GM21526 (cell line): ENCODE results near the gene SLC25A13.
A peak's percentile ranks its signal among the peaks of the same experiment; 100 is the strongest.

ENCODE experiments used
- ATAC-seq: cut with Tn5 transposase; IDR thresholded peaks from one replicate; pipeline ENCODE4 v1.9.1; 2021; ENCODE audit warnings: moderate library complexity; ENCODE audit not compliant: unreplicated experiment, low FRiP score

Gene SLC25A13

GRCh38 chr7:96114190-96114589 lies 207.7 kb downstream of the SLC25A13 start:
- ATAC-seq: no peak

- no peak for ATAC-seq
Measured at GRCh38 chr7:96111405-96111804, 210.5 kb downstream of the SLC25A13 start.

GRCh38 chr7:96104984-96105383 lies 216.9 kb downstream of the SLC25A13 start:
- ATAC-seq: no peak

DNA sequence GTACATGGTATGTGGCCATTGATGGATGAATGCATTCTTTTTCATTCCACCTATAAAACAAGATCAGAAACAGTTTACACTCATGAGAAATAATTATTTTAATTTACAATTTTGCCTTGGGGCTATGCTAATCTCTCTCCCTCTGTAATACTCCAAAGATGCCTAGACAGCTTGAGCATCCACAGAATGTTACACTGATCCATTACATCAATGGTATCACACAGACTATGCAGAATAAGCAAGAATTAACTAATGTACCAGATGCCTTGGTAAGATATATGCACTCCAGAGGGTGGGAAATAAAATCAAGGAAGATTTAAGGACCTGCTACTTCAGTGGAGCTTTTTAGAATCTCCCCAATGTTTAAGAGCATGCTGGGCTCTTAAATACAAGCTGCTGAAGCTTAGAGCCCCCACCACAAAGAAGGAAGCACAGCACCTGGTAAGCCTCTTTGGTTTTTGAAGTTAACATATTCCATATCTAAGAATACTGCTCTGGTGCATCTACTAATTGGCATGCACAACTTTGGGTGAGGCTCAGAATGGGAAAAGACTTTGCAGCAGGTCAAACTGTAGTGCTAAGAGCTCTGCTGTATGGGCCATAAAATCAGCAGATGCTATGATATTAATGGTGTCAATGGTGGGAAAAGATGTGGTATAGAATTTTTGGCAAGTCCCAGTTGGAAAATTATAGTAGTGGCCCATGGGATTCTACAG lies 219.6 kb downstream of the SLC25A13 start:
- no peak for ATAC-seq

DNA sequence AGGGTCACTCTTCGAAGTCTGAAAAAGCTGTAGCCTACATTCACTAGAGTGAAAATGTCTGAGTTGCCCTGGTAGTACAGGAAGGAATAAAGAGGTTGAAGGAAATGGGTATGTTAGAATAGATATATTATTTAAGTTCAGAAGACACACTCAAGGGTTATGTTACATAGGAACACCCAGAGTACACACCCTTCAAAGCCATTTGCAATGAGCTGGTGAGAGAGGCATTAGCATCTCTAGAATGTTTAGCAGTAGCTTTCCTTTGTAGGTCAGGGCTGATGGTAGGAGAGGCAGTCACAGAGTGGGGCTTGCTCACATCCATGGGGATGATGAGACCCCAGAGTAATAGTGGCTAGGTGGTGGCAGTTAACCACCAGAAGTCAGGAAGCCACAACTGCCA lies 221.2 kb downstream of the SLC25A13 start:
- no peak for ATAC-seq

DNA sequence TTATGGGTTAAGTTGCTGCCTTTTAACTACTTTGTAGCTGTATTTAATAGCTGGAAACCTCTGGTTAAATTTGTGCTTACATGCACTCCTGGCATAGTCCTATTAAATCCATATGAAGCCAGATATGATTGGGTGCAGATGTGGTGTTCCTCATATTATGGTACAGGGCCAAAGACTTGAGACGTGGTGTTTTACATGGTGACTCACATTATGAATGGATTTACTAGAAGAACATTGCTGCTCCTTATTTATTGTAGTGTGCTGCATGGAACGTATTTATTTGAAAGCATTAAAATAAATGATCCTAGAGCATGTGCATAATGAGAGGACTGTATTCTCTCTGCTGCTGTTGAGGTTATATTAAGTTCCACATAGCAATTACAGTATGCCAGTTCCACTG lies 224.1 kb downstream of the SLC25A13 start:
- no peak for ATAC-seq

DNA sequence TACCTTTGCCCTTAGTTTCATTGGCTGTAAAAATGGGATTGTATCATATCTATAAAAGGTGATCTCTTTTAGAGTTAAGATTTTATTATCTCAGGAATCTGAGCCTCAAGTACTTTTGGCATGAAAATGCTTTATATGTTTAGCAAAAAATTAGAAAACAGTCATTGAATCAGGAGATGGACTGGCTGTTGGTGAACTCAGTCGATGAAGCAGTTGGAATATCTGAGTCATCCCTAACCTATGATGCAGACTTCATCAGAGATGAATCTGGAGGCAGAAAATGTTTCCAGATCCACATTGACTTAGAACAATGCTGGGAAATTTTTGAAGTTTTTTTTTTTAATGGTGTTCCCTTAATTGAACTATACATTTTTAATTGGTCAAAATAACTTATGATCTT lies 228.5 kb downstream of the SLC25A13 start:
- no peak for ATAC-seq

- ATAC-seq: no peak
Measured at GRCh38 chr7:96090756-96091155, 231.1 kb downstream of the SLC25A13 start.

DNA sequence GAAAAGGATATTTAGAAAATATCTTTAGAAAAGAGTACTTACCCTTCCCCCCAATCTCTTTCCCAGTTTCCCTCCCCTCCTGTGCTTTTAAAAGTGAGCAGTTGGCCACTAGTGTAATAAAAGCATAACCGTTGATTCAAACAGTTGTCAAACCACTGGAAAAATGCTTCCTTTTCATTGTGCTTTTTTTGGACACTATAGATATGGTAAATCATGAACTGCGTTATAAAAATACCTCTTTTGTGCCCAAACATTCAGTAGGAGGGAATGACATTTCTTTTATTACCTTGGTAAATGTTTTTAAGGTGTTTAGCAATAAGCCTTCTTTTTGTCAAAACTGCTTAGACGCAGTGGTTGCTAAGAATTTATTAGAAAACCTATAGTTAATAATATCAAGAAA lies 232.4 kb downstream of the SLC25A13 start:
- no peak for ATAC-seq

DNA sequence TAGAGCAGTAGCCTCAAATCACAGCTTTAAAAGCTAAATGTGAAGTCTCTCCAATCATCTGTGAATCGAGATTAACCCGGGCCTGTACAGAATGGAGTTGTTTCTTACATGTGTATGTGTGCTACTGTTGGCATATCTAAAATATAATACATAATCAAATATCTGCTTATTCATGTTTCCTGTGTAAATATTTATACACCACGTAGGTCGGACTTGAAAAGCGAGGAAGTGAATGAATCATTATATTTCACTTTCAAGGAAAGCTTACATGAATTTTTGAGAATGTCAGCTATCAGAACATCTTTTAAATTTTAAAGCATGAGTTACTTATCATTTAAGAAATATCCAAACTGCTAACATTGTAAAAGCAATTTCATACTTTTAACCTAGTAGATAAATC lies 233.3 kb downstream of the SLC25A13 start:
- ATAC-seq: no peak

DNA sequence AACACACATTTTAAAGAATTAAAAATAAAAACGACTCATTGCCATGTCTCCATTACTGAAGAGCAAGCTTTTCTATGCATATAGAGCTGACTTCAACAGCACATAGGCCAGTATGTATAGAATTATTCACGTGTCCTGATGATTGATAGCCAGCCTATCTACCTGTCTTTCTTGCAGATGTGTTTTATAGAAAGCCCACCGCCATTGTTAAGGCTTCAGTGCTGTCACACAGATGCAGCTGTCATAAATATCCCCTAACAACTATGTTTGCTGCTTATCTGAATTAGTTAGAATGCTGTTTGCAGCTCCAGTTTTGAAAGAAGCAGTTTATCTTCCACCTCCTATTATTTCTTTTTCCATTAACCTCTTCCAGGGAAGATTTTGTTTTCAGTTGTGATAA lies 235.9 kb downstream of the SLC25A13 start:
- no peak for ATAC-seq

- no peak for ATAC-seq
Measured at GRCh38 chr7:96084881-96085553, 236.9 kb downstream of the SLC25A13 start.

GRCh38 chr7:96080027-96080426 lies 241.9 kb downstream of the SLC25A13 start:
- ATAC-seq: no peak

GRCh38 chr7:96076350-96076707 lies 245.6 kb downstream of the SLC25A13 start:
- ATAC-seq: no peak

DNA sequence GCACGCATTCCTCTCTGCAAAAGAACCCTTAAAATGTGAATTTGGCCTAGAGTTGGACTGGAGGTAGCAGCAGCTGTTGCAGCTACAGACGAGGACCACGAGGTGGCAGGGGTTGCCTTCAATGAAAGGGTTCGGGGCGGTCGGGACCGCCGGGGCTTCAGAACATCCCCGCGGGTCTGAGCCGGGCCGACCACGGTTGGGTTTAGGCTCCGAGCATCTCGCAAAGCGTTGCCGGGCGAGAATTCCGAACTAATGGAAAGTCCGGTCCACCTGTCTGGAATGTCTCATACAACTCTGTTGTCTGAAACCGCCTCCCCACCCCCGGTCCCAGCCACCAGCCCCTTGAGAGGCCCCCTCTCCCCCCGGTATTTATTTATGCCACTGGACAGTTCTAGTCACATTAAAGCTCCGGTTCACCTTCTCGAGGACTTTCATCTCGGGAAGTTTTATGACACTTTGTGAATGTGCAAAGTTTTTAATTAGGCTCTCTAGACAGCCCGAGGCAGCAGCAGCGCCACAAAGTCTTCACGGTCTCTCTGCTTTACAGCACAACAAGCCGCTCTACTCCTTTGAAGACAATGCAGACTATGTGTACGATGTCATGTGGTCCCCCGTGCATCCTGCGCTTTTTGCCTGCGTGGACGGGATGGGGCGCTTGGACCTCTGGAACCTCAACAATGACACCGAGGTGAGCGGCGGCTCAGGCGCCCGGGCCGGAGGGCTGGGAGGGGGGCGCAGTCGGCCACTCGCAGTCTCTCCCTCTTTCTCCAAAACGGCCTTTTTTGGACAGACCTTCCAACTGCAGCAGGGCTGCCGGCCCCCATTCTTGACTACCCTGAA lies 246.2 kb downstream of the SLC25A13 start:
- ATAC-seq: peak; percentile 80

DNA sequence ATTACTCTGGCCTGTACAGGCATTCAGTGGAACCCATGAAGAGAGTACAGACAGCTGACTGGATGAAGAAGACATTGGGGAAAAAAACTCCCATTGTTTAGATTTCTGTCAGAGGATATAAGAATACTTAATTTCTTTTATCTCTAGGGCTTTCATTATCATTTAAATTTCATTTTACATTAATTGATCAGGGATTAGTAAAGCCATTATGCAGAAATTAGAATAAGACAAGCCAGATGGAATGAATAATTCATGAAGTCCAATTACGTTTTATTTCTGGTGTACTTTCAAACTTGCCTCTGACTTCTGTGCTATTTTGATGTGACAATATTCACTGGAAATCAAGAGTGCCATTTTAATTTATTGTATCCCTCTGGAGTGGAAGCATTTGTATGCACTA lies 247.0 kb downstream of the SLC25A13 start:
- no peak for ATAC-seq
